SK-N-SH treated with all-trans-retinoic acid at 6 μM for 48 hours (cell line): ENCODE data around the gene EML1.
A peak's percentile ranks its signal among the peaks of the same experiment; 100 is the strongest.

ENCODE experiments used
- ATAC-seq: fragments of 200-7000 bp; cut with Tn5 transposase; 3 replicates; pipeline ENCODE4 v1.9.1; 2020; ENCODE audit warnings: mild to moderate bottlenecking, moderate library complexity
- ARNTL ChIP-seq: fragments of 450-650 bp; formaldehyde crosslinking; IDR thresholded peaks from 2 replicates; pipeline ENCODE4 v1.5.0; 2020; ENCODE audit warnings: low read depth, mild to moderate bottlenecking, moderate library complexity, borderline replicate concordance
- CREB5 ChIP-seq: fragments of 250-450 bp; sonication (Bioruptor Pico); IDR thresholded peaks from 2 replicates; pipeline ENCODE4 v1.5.1; 2020; ENCODE audit warnings: low read depth, mild to moderate bottlenecking, moderate library complexity
- CSDC2 ChIP-seq: fragments of 250-450 bp; sonication (Bioruptor Pico); IDR thresholded peaks from 2 replicates; pipeline ENCODE4 v1.5.0; 2020; ENCODE audit warnings: mild to moderate bottlenecking, moderate library complexity
- CSRNP3 ChIP-seq: fragments of 250-450 bp; sonication (Bioruptor Pico); IDR thresholded peaks from 2 replicates; pipeline ENCODE4 v1.5.1; 2021; ENCODE audit warnings: mild to moderate bottlenecking, moderate library complexity
- ESRRG ChIP-seq: fragments of 250-450 bp; sonication (Bioruptor Pico); IDR thresholded peaks from 2 replicates; pipeline ENCODE4 v1.6.1; 2021; ENCODE audit warnings: mild to moderate bottlenecking
- ISL1 ChIP-seq: fragments of 250-450 bp; sonication (Bioruptor Pico); IDR thresholded peaks from 2 replicates; pipeline ENCODE4 v2.1.2; 2022; ENCODE audit warnings: mild to moderate bottlenecking, moderate library complexity
- PATZ1 ChIP-seq: fragments of 250-450 bp; sonication (Bioruptor Pico); IDR thresholded peaks from 2 replicates; pipeline ENCODE4 v1.8.0; 2020; ENCODE audit warnings: mild to moderate bottlenecking, moderate library complexity, borderline replicate concordance
- POU6F1 ChIP-seq: fragments of 250-450 bp; sonication (Bioruptor Pico); IDR thresholded peaks from 2 replicates; pipeline ENCODE4 v1.8.0; 2021; ENCODE audit warnings: low read depth, mild to moderate bottlenecking, moderate library complexity, borderline replicate concordance
- PPARA ChIP-seq: fragments of 250-450 bp; sonication (Bioruptor Pico); IDR thresholded peaks from 2 replicates; pipeline ENCODE4 v1.5.0; 2020; ENCODE audit warnings: mild to moderate bottlenecking, borderline replicate concordance
- RARB ChIP-seq: fragments of 250-450 bp; sonication (Bioruptor Pico); IDR thresholded peaks from 2 replicates; pipeline ENCODE4 v1.8.0; 2021; ENCODE audit warnings: mild to moderate bottlenecking, moderate library complexity
- SNAI2 ChIP-seq: fragments of 250-450 bp; sonication (Bioruptor Pico); IDR thresholded peaks from 2 replicates; pipeline ENCODE4 v1.5.0; 2020; ENCODE audit warnings: mild to moderate bottlenecking, moderate library complexity
- TCF4 ChIP-seq: fragments of 250-450 bp; sonication (Bioruptor Pico); IDR thresholded peaks from 2 replicates; pipeline ENCODE4 v1.8.0; 2021; ENCODE audit warnings: mild to moderate bottlenecking, moderate library complexity, borderline replicate concordance
- TOX ChIP-seq: fragments of 250-450 bp; sonication (Bioruptor Pico); IDR thresholded peaks from 2 replicates; pipeline ENCODE4 v1.8.0; 2021; ENCODE audit warnings: mild to moderate bottlenecking, moderate library complexity, borderline replicate concordance
- ZC3H10 ChIP-seq: fragments of 250-450 bp; sonication (Bioruptor Pico); IDR thresholded peaks from 2 replicates; pipeline ENCODE4 v1.5.1; 2021; ENCODE audit warnings: mild to moderate bottlenecking, moderate library complexity
- ZFP3 ChIP-seq: fragments of 250-450 bp; sonication (Bioruptor Pico); IDR thresholded peaks from 2 replicates; pipeline ENCODE4 v1.5.0; 2020; ENCODE audit warnings: mild to moderate bottlenecking, moderate library complexity
- ZNF8 ChIP-seq: fragments of 450-650 bp; formaldehyde crosslinking; IDR thresholded peaks from 2 replicates; pipeline ENCODE4 v1.5.0; 2020; ENCODE audit warnings: mild to moderate bottlenecking, moderate library complexity
- TF ChIP-seq, protein P1 (sequence below): fragments of 250-450 bp; sonication (Bioruptor Pico); IDR thresholded peaks from 2 replicates; pipeline ENCODE4 v1.5.0; 2020; ENCODE audit warnings: mild to moderate bottlenecking, moderate library complexity

The EML1 gene

DNA sequence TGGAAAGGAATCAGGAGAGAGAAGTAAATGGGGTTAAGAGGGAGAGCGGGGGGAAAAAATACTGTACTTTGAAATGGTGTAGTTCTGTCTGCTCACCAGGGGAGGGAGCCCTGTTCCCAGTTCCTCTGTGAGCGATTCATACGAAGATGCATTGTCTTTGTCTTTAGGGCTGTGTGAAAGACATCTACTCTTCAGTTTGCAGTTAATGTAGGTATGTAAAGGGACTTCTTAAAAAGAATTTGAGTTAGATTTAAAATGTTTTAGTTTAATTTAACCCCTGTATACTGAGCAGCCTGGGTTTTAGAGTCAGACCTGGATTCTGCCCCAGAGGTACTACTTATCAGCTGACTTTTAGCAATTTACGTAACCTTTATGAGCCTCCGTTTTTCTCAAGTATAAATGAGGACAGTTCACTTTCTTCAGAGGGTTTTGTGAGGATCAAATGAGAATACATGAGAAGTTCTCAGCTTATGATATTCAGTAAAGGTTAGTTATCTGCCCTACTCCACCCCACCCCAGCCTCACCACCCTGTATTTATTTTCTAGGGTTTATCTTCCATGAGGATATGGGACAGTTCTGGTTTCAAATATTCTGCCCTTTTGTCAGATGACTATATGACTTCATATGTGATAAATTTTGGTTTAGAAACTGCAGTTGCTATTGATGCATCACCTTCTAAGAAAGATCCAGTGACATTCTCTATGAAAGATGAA is 189.5 kb downstream of the EML1 start:
- TF ChIP-seq CSRNP3, result no peak
- TF ChIP-seq ZNF8 (CRISPR knock-in tag), result no peak
- TF ChIP-seq TOX (CRISPR knock-in tag), result no peak
- TF ChIP-seq CSDC2 (CRISPR knock-in tag), result no peak
- no peak for TF ChIP-seq RARB (CRISPR knock-in tag)
- TF ChIP-seq TCF4 (CRISPR knock-in tag), result no peak
- TF ChIP-seq, protein P1, sequence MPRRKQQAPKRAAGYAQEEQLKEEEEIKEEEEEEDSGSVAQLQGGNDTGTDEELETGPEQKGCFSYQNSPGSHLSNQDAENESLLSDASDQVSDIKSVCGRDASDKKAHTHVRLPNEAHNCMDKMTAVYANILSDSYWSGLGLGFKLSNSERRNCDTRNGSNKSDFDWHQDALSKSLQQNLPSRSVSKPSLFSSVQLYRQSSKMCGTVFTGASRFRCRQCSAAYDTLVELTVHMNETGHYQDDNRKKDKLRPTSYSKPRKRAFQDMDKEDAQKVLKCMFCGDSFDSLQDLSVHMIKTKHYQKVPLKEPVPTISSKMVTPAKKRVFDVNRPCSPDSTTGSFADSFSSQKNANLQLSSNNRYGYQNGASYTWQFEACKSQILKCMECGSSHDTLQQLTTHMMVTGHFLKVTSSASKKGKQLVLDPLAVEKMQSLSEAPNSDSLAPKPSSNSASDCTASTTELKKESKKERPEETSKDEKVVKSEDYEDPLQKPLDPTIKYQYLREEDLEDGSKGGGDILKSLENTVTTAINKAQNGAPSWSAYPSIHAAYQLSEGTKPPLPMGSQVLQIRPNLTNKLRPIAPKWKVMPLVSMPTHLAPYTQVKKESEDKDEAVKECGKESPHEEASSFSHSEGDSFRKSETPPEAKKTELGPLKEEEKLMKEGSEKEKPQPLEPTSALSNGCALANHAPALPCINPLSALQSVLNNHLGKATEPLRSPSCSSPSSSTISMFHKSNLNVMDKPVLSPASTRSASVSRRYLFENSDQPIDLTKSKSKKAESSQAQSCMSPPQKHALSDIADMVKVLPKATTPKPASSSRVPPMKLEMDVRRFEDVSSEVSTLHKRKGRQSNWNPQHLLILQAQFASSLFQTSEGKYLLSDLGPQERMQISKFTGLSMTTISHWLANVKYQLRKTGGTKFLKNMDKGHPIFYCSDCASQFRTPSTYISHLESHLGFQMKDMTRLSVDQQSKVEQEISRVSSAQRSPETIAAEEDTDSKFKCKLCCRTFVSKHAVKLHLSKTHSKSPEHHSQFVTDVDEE (CRISPR knock-in tag), result no peak
- TF ChIP-seq ISL1 (CRISPR knock-in tag), result no peak
- peak; percentile 94 for ATAC-seq

- no peak for TF ChIP-seq ZNF8 (CRISPR knock-in tag)
- TF ChIP-seq ZFP3 (CRISPR knock-in tag), result no peak
- TF ChIP-seq CSRNP3, result no peak
- TF ChIP-seq ZC3H10, result no peak
- TF ChIP-seq TOX (CRISPR knock-in tag), result no peak
- TF ChIP-seq SNAI2 (CRISPR knock-in tag), result no peak
- TF ChIP-seq, protein P1 (CRISPR knock-in tag), result no peak
- TF ChIP-seq ISL1 (CRISPR knock-in tag), result no peak
- no peak for TF ChIP-seq CREB5 (CRISPR knock-in tag)
- TF ChIP-seq TCF4 (CRISPR knock-in tag), result no peak
- TF ChIP-seq CSDC2 (CRISPR knock-in tag), result no peak
- TF ChIP-seq PATZ1, result no peak
- TF ChIP-seq ESRRG, result no peak
- TF ChIP-seq POU6F1 (CRISPR knock-in tag), result no peak
- TF ChIP-seq PPARA (CRISPR knock-in tag), result no peak
- TF ChIP-seq ARNTL (CRISPR knock-in tag), result no peak
- ATAC-seq, result no peak
Measured at GRCh38 chr14:99983251-99984015, 190.2 kb downstream of the EML1 start.
